ENCODE results near the gene C19orf47.

The C19orf47 gene

DNA sequence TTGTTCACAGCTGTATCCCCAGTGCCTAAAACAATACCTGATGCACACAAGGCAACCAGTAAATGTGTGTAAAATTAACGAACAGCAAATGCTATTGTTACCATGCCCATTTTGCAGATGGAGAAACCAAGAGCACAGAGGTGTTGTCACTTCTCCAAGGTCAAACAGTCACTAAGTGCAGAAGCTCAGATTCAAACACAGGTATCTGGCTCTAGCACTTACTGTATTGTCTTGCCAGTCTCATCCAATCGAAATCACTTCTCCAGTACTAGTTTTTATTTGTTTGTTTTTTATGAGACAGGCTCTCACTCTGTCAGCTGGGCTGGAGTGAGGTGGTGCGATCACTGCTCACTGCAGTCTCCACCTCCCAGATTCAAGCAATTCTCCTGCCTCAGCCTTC is 14.0 kb upstream of the C19orf47 start:
- TF ChIP-seq, protein P1, sequence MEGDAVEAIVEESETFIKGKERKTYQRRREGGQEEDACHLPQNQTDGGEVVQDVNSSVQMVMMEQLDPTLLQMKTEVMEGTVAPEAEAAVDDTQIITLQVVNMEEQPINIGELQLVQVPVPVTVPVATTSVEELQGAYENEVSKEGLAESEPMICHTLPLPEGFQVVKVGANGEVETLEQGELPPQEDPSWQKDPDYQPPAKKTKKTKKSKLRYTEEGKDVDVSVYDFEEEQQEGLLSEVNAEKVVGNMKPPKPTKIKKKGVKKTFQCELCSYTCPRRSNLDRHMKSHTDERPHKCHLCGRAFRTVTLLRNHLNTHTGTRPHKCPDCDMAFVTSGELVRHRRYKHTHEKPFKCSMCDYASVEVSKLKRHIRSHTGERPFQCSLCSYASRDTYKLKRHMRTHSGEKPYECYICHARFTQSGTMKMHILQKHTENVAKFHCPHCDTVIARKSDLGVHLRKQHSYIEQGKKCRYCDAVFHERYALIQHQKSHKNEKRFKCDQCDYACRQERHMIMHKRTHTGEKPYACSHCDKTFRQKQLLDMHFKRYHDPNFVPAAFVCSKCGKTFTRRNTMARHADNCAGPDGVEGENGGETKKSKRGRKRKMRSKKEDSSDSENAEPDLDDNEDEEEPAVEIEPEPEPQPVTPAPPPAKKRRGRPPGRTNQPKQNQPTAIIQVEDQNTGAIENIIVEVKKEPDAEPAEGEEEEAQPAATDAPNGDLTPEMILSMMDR (IDR thresholded peaks at IDR 0.05; ENCODE audit: control extremely low read depth, extremely low read depth, low read depth, missing control alignments): no peak
- ChIA-PET CTCF (no interaction called here), POLR2A (interaction anchor here (0.6 kb wide), 1 partner anchor 9 kb away, joined by 3 read pairs; no protein-coding TSS in a partner anchor)

DNA sequence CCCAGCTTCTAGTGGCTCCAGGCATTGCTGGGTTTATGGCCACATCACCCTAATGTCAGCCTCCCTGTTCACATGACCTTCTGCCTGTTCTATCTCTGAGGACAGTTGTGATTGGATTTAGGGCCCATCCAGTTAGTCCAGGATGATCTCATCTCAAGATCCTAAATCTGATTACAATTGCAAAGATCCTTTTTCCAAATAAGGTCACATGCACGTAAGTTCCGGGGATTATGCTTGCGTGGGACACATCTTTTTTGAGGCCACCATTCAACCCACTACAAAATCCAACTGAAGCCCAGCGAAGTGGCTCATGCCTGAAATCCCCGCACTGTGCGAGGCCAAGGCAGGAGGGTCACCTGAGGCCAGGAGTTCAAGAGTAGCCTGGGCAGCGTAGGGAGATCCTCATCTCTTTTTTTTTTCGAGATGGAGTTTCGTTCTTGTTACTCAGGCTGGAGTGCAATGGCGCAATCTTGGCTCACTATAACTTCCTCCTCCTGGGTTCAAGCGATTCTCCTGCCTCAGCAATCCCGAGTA is 12.6 kb upstream of the C19orf47 start:
- POLR2A ChIA-PET: no interaction called here
- CTCF ChIA-PET: no interaction called here
- no peak for DNase-seq (ENCODE audit: extremely low spot score)
- TF ChIP-seq, protein P1 (IDR thresholded peaks at IDR 0.05; ENCODE audit: control extremely low read depth, extremely low read depth, low read depth, missing control alignments): no peak

More for the DNA sequence above, 14.0 kb upstream of the C19orf47 start:
- DNase-seq (ENCODE audit: extremely low spot score): no peak

DNA sequence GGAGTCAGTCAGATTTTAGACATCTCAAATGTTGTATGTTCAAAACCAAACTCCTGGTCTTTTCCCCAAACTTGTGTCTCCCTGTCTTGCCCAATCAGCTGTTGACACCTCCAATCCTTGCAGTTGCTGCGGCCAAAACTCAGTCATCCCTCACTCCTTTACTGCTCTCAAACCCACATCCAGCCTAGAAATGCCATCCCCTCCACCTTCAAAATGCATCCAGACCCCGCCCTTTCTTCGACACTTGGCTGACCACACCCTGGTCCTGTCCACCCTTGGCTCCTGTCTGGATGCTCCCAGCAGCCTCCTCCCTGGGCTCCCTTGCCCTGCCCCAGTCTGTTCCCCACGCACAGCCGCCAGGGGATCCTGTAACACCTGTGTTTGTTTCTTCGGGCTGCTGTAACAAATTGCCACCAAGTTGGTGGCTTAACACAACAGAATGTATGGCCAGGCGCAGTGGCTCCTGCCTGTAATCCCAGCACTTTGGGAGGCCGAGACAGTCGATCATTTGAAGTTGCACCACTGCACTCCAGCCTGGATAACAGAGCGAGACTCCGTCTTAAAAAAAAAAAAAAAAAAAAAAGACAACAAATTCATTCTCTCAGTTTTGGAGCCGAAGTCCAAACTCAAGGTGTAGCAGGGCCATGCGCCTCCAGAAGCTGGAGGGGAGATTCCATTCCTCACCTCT is 12.0 kb upstream of the C19orf47 start:
- CTCF ChIA-PET: interaction anchor here (1.6 kb wide), 1 partner anchor 61 kb away, joined by 4 read pairs; no protein-coding TSS in a partner anchor
- POLR2A ChIA-PET: no interaction called here
- no peak for DNase-seq (ENCODE audit: extremely low spot score)
- TF ChIP-seq, protein P1 (IDR thresholded peaks at IDR 0.05; ENCODE audit: control extremely low read depth, extremely low read depth, low read depth, missing control alignments): no peak

DNA sequence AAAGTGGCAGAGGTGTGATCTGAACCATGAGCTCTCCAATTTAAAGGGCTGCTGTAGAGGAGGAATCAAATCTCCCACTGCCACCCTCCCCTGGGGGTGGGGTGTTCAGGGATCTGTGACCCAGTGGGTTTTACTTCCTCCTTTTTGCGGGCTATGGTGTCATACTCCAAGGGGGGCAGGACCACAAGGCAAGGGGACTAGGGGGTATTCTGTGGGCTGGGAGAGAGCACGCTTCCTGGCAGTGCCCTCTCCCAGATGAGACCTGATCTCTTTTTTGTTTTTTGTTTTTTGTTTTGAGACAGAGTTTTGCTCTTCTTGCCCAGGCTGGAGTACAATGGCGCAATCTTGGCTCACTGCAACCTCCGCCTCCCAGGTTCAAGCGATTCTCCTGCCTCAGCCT is 10.6 kb upstream of the C19orf47 start:
- ChIA-PET CTCF (interaction anchor here (1.6 kb wide), 1 partner anchor 62 kb away, joined by 4 read pairs; no protein-coding TSS in a partner anchor), POLR2A (no interaction called here)
- peak; percentile 67 for DNase-seq (ENCODE audit: extremely low spot score)
- TF ChIP-seq, protein P1 (IDR thresholded peaks at IDR 0.05; ENCODE audit: control extremely low read depth, extremely low read depth, low read depth, missing control alignments): no peak

DNA sequence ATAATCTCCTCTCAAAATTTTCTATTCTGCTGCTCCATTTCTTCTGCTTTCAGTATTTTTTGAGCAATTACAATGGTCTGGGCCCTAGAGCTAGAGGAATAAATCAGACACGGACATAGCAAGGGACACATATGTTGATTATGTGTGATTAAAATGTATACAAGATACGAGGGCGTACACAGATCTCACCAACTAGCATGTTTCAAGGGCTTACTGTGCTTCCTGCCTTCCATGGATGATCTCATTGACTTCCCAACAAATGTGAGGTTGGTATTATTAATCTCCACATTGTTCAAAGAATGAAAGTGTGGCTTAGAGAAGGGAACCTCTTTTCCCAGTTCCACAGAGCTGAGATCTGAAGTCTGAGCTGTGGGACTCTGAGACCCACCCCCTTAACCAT is 9.4 kb upstream of the C19orf47 start:
- ChIA-PET CTCF (no interaction called here), POLR2A (no interaction called here)
- TF ChIP-seq, protein P1 (IDR thresholded peaks at IDR 0.05; ENCODE audit: control extremely low read depth, extremely low read depth, low read depth, missing control alignments): no peak
- DNase-seq (ENCODE audit: extremely low spot score): no peak

DNA sequence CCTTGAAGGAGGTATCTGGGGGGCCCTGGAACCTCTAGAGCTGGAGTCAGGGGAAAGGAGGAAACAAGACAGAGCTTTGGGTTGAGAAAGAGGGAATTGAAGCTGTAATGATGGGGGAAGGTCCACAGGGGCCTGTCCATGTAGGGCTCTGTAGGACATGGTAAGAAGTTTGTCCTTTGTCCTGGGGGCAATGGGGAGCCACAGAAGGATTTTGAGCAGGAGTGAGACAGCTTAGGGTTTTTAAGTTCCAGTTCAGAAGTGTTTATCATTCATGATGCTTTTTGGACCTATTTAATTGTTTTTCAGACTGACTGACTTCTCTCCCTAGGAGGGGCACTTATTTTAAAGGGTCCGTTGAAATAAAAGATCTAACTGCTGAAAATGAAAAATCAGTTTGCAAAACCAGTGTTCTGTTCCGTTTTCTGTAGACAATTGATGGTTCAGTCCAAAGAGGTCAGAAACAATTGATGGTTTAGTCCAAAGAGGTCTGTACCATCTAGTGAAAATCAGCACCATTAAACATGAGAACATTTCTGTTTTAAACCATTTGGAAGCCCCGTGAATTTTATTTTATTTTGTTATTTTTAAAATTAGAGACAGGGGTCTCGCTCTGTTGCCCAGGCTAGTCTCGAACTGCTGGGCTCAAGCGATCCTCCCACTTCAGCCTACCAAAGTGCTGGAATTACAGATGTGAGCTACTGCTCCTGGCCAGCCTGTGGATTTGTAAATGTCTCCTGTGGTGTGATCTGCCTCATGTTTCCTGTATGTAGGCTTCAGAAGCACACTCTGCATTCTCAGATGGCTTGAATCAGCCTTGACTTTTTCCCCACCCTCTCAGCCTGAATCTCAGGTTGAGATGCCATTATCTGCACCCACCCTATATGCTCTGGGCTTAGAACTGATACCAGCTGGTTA is 8.7 kb upstream of the C19orf47 start:
- TF ChIP-seq, protein P1 (IDR thresholded peaks at IDR 0.05; ENCODE audit: control extremely low read depth, extremely low read depth, low read depth, missing control alignments): no peak
- no peak for DNase-seq (ENCODE audit: extremely low spot score)
- POLR2A ChIA-PET: interaction anchor here (1.0 kb wide), 1 partner anchor 8 kb away, joined by 5 read pairs; no protein-coding TSS in a partner anchor
- CTCF ChIA-PET: interaction anchor here (0.9 to 2.2 kb wide), 4 partner anchors 8 to 64 kb away, joined by 3 to 7 read pairs (median 4); no protein-coding TSS in a partner anchor

Data from GM10248 (cell line).